GM21786 (cell line): ENCODE measurements around the gene NCOR2.

ENCODE experiments used
- ATAC-seq: cut with Tn5 transposase; IDR thresholded peaks from one replicate; pipeline ENCODE4 v1.9.1; 2021; ENCODE audit not compliant: unreplicated experiment

NCOR2 gene

DNA sequence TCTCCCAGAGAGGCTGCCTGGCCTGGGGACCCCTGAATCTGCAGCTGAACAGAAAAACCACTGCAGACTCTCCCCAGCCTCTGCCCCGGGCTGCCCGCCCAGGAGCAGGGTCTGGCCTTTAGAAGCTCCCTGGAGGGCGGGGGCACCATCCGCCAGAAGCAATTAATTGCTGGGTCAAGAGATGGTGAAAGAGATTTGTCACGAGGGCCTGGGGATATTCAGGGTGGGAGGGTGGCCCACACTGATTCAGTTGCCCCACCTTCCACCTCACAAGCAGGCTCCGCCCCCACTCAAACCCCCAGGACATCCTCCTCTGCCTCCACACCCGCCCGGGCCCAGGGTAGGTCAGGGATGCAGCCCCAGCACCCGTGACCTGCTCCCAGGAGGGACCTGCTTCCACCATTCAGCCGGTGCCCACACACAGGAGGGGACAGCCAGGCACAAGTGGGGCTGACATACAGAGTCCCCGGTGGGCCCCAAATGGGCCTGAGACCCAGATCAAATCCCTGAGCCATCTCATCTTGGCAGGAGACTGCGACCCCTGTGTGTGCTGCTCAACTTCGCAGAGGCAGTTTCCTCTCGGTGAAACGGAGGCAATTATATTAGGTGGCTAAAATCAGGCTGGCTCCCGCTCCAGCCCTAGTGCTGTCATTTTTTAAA is 23.0 kb downstream of the NCOR2 start:
- no peak for ATAC-seq

DNA sequence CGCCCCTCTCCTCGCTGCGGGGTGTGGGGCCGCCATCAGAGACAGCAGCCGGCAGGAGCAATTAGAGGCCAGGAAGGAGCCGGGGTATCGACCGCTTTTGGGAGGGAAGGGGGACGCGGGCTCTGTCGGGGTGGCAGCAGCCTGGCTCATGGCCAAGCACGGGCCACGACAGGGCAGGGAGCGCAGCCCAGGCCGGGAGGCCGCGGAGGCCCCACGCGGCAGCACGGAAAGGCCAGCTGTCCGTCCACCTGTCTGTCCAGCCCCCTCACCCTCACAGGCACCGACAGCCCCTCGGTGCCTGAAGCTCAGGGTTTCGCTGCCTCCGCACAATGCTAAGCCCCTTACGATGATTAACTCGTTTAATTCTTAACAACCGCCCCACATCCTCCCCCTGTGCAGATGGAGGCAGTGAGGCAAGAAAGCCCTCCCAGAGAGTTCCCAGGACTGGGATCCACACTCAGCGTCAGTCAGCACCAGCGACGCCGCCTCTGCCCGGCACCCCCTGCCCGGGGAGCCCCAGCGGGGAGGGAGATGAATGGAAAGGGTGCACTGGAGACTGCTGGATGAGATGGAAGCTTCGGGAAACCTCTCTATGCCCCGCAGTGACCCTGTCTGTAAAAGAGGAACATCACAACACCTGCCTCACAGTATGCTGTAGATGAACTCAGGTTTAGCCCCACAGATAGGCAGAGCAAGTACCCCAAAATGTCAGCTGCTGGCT is 23.7 kb downstream of the NCOR2 start:
- ATAC-seq, result no peak

DNA sequence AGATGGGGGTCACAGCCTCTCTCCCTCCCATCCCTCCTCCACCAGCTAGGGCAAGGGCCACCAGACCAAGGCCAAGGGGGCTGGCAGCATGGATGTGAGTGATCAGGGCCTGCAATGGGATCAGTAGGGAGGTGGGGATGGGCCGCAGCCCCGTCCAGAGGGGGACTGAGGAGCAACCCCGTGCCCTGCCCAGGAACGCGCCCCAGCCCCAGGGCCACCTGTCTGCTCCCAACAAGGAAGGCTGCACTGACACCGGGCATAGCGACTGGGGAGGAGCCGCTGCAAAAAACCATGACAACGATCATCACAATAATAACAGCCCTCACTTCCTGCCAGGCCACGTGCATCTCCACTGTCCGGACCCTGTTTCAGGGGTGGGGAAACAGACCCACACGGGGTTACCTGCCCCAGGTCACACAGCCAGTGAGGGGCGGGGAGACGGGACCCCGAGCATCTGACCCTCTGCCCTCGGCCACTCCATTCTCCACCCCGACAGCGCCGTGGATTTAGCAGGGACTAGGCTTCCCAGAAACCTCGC is 24.3 kb downstream of the NCOR2 start:
- no peak for ATAC-seq

DNA sequence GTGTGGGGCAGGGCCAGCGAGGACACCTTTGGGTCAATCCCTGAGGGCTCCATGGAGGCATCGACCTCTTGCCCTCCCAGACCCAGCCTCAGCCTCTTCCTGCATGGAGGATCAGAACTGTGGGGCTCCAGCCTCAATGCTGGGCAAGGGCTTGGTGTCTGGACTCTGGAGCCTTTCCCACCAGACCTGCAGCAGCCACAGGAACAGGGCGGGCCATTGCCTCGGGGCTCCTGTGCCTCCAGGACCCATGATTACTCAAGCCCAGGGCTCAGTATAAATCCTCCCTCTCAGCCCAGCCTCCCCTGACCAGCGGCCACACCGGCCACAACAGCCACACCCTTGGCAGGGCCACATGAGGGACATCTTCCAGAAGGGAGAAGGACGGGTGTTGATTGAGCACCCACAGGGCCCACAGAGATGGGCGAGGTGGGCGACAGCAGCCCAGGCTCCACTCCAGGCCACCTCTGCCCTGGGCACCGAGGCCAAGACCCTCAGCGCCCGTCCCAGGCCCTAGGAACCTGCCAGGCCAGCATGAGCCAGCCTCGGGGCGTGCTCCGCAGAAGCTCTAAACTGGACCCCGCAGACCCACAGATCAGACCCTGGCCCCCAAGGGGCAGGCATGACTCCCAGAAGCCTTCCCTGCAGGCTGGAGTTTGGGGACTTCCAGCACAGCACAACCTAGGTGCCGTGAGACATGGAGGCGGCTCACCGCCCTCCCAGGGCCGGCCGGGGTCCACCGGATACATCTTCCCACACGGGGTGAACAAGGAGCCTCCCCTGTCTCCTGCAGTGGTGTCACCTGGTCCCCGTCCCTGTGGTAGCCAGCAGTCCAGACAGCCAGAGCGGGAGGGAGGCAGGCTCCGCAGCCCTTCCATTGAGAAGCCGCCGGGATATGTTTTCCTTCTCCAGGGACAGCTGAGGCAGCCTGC is 25.1 kb downstream of the NCOR2 start:
- ATAC-seq, result no peak

DNA sequence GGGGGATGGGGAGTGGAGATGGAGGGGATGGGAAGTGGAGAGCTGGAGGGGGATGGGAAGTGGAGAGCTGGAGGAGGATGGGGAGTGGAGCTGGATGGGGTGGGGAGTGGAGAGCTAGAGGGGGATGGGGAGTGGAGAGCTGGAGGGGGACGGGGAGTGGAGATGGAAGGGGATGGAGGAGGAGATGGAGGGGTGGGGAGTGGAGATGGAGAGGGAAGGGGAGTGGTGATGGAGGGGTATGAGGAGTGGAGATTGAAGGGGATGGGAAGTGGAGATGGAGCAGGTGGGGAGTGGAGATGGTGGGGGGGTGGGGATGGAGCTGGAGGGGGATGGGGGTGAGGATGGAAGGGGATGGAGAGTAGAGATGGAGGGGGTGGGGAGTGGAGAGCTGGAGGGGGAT is 26.1 kb downstream of the NCOR2 start:
- no peak for ATAC-seq

DNA sequence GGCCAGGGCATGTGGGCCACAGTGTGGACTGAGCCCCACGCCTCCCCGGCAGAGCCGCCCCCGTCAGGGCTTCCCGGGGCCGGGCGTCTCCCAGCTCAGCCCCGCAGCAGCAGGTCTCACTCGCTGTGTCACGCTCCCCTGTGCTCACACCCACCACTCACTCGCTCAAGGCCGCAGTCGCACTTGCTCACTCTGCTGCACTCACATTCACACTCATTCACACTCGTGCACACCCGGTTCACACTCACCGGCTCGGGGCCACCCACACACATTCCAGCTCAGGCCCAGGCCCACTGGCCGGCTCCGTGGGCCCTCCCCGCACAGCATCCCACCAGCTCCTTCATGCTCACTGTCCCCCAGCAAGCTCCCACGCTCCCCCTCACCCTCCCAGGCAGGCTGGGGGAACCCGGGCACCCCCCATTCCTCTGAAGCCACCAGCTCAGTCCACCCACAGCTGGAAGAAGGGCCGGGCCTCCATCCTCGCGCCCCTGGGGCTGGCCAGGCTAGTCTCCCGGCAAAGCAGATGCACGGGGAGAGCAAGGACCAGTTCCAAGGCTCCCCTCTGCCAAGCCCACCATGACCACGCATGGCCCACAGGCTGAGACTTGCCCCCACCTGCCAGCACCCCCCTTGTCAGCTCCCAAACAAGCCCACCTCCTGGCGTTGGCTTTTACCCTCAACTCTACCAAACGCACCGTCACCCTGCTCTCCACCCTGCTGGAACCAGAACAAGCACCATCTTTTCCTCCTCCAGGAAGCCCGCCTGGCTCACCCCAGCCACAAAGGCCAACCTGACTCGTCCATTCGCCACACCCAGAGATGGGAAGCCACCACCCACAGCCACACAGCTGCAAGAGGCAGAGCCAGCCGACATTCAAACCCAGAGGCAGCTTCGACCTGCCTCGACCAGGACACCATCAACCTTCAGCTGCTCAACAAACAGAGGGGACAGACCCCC is 28.0 kb downstream of the NCOR2 start:
- no peak for ATAC-seq

DNA sequence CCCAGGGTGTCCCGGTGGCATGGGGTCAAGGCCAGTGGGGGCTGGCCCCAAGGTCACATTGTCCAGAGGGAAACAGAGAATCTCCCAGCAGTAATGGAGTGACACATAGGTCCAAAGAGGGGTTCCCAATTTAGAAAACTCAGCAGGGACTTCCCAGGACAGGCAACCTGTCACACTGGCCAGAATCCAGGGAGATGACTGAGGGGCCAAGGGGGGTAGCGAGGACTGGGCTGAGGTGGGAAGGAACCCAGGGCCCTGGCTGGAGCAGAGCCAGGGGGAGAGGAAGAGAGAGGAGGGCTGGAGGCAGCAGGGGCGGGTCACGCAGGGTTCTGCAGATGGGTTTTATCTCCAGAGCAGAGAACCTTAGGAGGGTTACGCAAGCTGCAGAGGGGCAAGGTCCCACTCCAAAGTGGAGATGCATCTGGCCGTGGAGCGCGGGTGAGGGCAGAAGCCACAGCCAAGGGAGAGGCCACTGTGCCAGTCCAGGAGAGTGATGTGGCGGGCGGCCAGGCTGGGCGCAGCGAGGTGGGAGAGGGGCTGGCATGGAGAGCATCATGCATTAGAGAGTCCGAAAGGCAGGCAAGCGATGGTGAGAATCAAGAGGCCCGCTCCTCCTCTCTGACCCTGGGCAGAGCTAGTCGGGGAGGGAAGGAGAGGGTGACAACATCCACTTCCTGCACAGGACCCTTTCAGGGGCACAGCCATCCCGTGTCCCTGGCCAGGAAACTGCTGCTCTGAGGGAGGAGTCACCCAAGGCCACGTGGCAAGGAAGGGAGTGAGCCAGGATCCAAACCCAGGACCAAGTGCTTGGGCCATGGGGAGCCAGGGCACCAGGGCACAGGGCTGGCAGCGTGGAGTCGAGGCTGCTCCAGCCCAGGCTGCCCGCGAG is 29.0 kb downstream of the NCOR2 start:
- ATAC-seq, result no peak

DNA sequence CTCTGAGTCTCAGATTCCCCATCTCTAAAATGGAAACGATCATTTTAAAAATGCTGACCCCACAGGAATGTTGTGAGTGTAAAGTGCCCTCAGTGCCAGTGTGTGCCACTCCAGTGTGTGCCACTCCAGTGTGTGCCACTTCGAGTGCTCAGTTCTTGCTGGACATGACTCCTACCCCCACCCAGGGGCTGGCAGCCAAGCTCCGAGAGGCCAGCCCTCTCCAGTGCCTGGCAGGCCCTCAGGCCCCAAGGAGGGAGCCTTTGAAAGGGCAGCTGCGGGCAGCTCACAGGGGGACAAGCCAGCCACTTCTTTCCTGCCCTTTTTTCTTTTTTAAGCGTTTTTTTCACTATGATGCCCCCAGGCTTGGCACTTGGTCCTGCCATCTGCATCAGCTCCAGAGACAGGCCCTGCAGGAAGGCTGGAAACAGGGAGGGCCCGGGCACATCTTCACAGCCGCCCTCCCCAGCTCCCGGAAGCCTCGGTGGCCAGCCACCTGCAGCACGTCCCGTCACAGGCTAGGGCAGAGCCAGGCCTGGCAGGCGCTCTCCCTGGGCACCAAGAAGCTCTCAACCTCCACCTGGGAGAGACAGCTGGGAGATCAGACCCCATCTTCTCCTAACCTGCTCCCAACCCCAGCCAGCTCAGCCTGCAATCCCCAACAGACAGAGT is 29.8 kb downstream of the NCOR2 start:
- ATAC-seq, result no peak

DNA sequence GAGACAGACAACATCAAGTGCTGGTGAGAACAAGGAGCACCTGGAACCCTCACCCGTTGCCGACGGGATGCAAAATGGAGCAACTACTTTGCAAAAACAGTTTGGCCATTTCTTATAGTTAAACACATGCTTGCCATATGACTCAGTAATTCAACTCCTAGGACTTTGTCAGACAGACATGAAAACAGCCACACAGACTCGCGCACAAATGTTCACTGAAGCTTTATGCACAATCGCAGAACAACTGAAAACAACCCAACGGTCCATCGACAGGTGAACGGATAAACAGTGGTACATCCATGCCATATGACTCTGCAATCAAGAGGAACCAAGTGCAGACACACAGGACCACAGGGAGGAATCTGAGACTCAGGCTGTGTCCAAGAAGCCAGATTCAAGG is 30.8 kb downstream of the NCOR2 start:
- no peak for ATAC-seq

DNA sequence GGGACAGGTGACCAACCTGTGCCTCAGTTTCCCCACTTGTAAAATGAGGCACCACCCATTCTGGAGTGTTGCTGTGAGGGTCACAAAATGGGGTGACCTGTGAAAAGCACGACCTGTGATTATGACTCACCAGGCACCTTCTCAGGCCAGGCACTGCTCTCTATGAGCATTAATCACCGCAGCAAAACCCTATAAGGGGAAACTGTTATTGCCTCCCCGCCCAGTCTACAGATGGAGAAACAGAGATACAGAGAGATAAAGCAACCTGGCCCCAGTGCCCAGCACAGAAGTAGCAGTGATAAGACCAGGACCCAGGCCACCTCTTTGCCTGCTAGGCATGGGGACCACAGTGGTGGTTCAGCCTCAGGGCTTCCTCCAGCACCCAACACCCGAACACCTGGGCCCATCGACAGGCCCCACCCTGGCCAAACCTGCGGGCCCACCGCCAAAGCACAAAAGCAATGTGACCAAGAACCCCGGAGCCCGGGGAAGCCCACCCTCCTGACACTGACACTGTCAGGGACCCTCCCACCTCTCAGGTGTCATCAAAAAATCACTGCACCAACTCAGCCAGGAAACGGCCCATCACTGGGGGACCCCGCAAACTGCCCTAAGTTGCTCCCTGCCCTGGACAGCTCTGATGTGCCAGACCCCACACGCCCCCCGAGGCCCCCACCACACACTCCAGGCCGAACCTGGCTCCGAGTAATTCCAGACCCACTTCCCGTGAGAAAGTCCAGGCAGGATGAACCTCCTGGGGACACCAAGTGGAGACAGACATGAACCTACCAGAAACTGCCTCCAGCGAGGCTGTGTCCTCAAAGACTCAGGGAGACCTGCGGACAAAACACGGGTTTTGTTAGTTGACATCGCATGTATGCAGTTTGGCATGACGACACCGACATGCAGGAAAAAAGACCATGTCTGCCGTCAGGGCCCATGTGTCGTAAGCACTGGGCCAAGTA is 32.4 kb downstream of the NCOR2 start:
- no peak for ATAC-seq

DNA sequence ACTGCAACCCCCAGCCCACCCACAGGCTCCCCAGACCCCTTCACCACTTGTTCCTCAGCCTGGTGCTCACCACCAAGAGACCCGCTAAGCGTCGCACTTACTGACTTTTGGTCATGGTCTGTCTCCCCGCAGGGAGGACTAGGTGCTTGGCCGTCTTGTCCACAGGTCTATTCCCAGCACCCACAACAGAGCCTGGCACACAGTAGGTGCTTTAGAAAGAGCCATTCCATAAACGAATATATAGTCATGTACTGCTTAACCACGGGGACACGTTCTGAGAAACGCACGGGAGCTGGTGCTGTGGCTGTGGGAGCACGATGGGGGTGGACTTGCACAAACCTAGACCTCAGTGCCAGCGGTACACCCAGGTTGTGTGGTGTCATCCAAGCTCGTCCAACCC is 34.0 kb downstream of the NCOR2 start:
- no peak for ATAC-seq

DNA sequence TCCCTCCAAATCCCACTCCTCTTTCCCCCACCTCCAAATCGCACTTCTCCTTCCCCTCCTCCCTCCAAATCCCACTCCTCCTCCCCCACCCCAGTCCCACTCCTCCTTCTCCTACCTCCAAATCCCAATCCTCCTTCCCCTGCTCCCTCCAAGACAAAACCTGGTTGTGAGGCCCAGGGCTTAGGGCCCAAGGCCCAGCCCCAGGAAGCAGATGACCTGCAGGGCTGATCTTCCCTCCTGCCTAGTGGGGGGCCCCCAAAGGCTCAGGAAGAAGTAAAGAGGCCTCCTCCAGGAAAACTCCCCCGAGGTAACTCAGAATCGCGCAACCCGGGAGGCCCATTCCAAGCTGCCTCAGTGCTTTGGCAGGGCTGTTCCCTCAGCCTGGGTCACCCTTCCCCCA is 34.4 kb downstream of the NCOR2 start:
- ATAC-seq, result no peak

DNA sequence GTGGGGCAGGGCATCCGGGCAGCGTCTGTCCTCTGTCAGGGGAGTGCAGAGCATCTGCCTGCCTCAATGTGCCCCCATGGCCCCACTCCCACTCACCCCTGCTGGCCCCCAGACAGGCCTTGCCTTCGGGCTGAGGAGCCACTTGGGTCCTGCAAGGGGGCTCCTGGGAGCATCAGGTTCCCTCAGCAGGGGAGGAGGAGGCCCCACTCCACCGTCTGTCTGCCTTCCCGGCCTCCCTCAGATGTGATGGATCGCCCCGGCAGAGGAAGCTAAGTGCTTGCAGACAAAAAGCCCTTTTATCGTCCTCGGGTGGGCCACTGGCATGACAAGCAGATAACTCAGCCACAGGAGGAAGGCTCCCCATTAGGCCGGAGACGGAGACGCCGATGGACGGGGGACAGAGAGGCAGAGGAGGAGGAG is 35.1 kb downstream of the NCOR2 start:
- no peak for ATAC-seq

DNA sequence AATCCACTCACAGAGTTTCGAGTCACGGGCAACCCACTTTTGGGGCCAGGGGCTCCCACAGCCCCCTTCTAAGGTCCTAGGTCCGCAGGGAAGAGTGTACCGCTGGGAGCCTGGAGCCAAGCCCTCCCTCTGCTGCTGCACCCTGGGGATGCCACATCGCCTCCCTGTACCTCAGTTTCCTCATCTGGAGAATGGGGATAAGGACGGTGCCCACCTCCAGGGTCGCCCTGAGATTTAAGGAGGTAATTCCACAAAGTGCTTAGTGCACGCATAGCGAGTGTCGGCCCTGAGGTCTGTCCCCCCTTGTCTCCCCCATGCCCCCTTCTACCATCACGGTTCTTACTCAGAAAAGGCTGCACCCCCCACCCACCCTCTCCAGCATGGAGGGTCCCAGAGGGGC is 35.5 kb downstream of the NCOR2 start:
- ATAC-seq, result no peak

DNA sequence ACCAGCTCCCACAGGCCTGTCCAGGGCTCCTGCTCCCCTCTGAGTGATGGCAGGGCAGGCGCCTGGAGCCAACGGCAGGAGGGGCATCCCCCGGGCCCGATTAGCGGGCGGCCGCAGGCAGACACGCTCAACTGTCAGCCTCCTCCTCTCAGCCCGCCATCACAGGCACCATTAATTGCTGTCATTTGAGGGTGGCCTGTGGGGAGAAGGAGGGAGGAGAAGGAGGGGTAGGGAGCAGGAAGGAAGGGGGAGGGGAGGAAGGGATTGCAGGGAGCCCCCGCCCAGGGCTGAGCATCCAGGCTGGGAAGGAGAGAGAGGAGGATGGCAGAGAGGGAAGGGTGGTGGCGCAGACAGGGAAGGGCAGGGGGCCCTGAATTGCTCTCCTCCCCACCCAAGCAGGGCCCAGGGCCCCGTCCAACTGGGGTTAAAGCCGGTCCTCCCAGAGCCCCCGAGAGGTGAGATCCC is 36.1 kb downstream of the NCOR2 start:
- no peak for ATAC-seq

DNA sequence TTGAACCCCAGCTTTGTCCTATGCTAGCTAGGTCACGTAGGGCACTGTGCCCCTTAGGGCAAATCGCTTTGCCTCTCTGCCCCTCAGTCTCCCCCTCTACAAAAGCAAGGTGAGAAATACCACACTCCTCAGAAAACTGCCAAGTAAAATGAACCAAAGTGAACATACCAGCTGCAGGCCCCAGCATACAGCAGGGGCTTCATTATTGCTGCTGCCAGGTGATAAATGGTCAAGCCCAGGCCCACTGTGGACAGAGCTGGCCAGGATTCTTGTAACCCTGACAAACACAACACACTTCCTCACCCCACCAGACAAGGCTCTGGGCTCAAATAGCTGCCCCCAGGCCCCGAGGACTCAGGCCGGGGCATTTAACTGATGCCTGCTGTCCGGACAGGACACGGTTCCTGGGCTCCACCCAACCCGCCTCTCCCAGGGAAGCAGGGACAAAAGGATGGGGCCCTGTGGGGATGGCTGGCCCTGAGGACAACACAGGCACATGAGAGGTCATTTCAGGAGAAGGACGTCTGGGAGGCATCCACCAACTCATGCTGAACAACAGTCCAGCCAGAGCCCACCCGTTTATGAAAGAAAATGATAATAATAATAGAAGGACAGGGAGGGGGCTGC is 36.7 kb downstream of the NCOR2 start:
- no peak for ATAC-seq
